NOMO-1 treated with dmso at 0.1 percent for 144 hours (cell line): Measurements from ENCODE around the gene PHKB.
"Not testable (repeated sequence)": the region's sequence is repeated elsewhere in the genome, so short reads cannot be mapped to it uniquely, and the experiment has no call there.

Source experiments
- DNase-seq: peaks from one replicate; lab custom pipeline; 2025; ENCODE audit not compliant: unreplicated experiment; lab: John Stamatoyannopoulos, UW

PHKB gene

DNA sequence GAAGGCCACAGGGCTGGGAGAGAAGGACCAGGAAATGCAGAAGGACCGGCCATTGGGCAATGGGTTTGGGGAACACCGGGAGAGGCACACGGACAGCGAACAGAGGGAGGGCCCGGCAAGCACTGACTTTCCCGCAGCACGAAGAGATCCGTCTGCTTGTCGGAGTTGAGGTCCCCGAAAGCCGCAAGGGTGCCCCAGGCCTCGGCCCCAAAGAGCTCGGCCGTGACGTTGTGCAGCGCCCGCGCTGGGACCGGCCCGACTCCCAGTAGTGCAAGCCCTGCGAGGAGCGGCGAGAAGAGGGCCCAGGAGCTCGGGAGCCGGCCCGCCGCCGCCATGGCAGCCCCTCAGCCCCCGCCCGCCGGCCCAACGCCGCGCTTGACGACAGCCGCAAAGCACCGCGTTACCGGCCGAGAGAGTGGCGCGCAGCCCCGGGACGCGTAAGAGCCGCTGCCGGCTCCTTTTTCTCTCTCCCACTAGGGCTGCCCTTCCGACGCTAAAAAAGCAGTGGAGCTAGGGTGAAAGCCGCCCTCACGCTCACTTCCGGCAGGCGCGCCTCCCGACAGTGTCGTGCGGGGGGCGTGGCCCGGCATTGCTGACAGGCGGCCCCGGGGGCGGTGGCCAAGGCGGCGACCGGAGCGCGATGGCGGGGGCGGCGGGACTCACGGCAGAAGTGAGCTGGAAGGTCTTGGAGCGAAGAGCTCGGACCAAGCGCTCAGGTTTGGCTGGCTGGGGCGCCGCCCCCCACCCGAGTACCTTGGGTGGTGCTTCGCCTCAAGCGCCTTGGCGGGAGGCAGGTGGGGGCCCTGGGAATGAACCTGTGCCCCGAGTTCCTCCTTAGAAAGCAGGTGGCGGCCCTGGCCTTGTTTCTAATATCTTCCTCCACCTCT, at the start of gene PHKB, which contains the start of gene ITFG1:
PHKB (plus strand) TSS at position 621 of the 887 bp plus-strand sequence; CDS start at position 641, 20 bp downstream.
ITFG1 (minus strand) TSS at position 353 of the 887 bp plus-strand sequence; CDS start at position 335, 18 bp downstream.
- peak; percentile 84 for DNase-seq

DNA sequence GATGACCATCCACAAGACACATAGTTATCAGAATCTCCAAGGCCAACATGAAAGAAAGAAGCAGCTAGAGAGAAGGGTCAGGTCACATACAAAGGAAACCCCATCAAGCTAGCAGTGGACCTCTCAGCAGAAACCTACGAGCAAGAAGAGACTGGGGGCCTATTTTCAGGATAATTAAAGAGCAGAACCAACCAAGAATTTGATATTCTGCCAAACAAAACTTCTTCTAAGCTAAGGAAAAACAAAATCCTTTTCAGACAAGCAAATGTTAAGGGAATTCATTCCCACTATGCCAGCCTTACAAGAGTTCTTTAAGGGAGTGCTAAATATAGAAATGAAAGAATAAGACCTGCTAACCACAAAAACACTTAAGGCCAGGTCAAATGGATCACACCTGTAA, 48.1 kb upstream of the PHKB start:
- no peak for DNase-seq

DNA sequence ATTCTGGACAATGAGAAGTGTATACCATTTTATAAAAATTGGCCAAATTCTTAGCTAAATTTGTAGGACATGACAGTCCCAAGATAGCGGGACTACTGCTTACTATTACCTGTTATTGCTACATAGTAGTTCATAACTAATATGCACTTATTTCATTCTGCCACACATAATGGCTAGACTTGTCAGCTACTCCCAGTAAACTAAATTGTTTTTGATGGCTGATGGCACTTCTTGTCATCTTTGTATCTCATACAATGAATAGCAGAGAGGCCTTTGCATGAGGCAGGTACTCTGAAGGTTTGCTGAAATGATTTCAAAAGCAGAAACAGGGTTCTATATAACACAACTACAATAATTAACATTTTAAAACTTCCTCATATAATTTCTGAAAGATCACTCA, 44.3 kb upstream of the PHKB start:
- DNase-seq = no peak

DNA sequence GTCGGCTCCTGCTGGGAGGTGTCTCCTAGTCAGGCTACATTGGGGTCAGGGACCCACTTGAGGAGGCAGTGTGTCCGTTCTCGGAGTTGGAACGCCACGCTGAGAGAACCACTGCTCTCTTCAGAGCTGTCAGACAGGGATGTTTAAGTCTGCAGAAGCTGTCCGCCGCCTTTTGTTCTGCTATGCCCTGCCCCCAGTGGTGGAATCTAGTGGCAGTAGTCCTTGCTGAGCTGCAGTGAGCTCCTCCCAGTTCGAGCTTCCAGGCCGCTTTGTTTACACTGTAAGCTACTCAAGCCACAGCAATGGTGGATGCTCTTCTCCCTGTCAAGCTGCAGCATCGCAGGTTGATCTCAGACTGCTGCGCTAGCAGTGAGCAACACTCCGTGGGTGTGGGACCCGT, 36.3 kb upstream of the PHKB start:
- DNase-seq = no peak

DNA sequence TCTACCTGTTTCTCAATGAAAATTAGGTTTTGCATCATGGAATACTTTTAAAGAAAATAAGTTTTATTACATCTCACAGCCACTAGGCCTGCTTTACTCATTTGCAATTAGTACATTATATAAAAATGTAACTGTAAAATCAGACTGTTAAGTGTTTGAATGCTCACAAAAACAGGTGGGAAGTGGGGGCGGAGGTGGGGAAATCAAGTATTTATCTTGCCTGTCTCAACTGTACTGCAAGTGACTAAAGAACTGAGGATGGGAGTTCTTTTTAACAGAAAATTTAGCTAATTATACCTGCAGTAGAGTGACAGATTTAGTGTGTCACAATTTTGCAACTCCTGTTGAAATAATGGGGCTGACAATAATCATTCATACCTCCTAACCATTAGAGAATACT, 34.3 kb upstream of the PHKB start:
- DNase-seq = no peak

DNA sequence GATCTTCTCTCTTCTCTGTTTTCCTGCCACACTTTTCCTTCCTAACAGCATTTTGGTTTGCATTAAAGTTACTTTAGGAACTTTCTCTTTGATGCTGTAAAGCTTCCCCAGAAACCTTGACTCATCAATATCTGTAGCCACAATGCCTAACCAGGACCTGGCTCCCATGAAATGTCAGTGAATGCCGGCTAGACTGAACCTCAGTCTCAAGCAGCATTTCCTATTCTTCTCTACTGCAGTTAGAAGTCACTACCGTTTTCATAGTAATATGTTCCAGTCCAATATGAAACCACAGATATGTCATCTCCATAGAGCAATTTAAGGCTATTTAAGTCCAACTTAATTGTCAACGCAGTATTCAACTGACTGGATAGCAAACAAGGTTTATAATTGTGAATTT, 29.2 kb upstream of the PHKB start:
- DNase-seq = no peak

DNA sequence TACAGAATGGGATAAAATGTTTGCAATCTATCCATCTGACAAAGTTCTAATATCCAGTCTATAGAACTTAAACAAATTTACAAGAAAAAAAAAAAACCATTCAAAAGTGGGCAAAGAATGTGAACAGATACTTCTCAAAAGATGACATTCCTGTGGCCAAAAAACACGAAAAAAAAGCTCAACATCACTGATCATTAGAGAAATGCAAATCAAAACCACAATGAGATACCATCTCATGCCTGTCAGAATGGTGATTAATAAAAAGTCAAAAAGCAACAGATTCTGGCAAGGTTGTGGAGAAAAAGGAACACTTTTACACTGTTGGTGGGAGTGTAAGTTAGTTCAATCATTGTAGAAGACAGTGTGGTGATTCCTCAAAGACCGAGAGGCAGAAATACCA, 26.9 kb upstream of the PHKB start:
- not testable (repeated sequence) for DNase-seq

DNA sequence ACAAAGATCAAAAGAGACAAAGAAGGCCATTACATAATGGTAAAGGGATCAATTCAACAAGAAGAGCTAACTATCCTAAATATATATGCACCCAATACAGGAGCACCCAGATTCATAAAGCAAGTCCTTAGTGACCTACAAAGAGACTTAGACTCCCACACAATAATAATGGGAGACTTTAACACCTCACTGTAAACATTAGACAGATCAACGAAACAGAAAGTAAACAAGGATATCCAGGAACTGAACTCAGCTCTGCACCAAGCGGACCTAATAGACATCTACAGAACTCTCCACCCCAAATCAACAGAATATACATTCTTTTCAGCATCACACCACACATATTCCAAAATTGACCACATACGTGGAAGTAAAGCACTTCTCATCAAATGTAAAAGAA, 21.1 kb upstream of the PHKB start:
- not testable (repeated sequence) for DNase-seq

DNA sequence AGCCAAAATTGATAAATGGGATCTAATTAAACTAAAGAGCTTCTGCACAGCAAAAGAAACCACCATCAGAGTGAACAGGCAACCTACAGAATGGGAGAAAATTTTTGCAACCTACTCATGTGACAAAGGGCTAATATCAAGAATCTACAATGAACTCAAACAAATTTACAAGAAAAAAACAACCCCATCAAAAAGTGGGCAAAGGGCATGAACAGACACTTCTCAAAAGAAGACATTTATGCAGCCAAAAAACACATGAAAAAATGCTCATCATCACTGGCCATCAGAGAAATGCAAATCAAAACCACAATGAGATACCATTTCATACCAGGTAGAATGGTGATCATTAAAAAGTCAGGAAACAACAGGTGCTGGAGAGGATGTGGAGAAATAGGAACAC, 18.2 kb upstream of the PHKB start:
- not testable (repeated sequence) for DNase-seq

DNA sequence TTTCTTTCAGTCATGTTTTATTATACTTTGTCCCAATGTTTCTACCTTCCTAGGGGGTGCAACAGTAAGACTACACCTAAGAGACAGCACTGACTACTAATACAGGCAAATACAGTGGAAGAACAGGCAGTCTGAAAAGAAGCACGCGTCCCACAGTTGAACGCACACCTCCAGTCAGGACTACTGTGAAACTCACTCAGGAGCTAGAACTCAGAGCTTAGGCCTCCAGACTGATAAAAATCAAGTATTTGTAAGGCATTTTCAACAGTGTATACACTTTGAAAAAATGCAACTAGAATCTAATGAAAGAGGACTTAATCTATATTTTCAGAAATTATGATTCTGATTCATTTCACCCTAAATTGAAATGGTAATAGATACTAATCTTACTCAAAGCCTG, 14.7 kb upstream of the PHKB start:
- DNase-seq = no peak

DNA sequence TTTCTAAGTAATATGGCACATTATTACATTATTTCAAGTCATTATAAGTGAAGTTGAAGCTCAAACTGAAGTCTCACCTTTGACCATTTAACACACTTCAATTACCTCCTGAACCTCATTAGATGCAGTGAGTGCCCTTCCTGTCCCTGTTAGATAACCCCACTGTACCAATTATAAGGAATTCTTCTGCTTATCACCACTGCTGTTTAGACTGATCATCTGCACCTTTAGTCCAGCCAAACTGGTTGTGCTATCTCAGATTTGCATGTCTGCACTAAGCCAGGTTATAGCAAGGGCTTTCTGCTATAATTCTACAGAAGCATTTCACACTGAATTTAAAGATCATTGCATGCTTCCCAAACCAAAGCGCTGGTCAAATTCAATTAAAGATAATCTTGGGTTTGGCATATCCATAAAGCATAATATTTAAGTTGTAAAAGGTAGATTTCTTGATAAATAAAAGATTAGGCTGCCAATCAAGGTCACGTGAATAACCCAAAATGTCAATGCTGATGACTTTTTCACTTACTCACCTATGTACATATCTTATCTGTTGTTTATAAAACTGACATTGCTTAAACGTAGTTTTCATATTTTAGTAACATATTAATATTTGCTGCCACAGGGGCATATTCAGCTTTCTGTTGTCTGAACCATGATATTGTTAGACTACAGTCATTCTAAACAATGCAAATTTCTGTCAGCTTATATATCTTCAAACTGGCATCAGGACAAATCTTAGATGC, 12.1 kb upstream of the PHKB start:
- no peak for DNase-seq

DNA sequence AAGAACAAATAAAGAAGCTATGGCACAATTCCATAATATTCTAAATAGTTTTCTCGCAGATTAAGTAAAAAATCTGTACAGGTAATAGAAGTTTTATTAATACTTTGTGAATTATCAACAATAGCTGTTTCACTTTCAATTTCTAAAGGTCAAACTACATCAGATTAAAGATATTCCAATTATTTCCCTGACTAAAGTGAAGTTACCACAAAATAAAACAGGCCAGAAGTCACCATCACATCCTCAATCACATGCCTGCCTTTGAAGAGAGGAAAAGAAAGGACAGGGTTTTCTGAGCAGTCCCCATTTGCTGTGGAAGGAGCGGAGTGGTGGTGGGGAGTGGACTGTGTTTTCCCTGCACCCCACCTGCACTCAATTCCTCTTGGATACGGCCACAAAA, 11.3 kb upstream of the PHKB start:
- DNase-seq = no peak

DNA sequence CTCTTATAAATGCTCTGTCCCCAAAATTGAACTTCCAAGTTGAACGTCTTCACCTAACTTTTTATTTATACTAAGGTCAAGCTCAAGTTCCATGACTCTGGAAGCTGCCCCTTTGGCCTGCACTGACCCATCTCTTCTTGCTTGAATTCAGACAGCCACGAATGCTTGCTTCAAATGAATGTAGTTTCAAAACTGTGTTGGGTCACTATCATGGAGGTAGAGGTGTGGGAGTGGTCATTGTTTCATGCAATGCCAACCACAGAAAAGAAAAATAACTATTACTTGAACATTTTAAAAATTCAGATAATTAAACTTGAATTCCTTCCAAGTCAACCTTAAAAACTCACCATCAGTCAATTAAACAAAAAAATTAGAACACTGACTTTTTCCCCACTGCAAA, 2.8 kb upstream of the PHKB start:
- no peak for DNase-seq

DNA sequence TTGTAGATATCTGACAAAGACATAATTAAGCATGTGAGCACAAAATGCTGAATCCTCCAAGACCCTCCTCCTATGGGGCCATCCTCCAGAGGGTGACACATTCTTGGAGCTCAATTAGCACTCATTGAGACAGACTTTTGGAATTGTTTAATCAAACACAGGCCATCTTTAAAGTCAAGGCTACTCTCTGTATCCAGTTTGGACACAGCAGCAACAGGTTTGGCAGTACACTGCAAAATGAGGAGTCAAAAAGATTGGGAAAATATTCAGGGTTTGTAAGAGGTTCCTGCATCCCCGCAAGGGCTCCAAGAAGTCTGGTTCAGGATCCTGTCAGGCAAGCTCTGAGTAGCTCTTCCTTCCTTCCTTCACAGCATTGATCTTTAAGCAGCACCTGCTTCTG, 1.5 kb upstream of the PHKB start:
- DNase-seq = no peak

DNA sequence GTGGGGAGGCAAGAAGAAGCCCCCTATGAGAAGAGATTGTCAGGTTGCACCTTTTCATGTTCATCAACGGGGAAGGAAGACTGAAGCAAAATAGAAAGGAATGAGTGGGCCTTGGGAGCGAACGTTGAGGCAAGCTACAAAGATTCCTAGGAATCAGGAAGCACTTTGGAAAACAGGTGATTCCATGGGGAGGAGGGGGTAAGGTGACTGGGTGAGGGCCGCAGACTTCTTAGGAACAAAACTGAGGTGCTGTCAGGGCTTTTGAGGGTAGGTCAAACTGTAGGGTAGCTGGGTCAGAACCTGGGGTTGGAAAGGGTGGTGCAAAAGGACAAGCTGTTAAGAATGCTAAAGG, 796 bp upstream of the PHKB start:
- no peak for DNase-seq

DNA sequence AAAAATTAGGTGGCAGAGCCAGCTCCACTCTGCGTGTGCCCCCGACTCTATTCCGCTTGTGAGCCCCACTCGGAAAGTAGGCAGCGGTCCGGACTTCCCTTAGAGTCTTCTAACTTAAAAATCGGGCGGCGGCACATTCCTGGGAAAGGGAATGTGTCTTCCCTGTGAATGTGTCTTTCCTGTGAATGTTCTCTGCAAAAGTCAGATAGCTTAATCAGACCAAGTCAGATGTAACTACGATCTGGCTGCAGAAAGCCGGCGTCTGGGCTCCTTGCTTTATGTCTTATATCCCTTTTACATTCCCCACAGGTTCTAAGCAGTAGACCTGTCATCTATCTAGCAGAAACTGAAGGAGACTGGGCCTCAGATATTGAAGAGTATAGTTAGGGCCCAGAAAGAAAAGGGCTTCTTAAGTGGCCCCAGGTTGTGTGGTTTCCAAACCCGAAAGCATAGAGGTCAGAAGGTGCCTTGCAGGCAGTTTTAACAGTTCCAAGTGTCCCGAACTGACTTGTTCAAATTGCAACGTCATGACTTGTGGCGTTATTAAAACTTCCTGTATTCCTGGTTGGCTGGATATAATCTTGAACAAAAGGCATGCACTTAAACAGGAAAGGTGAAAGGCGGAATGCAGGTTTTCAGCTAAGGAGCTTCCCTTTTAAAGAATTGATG, 601 bp downstream of the PHKB start:
- peak; percentile 38 for DNase-seq

DNA sequence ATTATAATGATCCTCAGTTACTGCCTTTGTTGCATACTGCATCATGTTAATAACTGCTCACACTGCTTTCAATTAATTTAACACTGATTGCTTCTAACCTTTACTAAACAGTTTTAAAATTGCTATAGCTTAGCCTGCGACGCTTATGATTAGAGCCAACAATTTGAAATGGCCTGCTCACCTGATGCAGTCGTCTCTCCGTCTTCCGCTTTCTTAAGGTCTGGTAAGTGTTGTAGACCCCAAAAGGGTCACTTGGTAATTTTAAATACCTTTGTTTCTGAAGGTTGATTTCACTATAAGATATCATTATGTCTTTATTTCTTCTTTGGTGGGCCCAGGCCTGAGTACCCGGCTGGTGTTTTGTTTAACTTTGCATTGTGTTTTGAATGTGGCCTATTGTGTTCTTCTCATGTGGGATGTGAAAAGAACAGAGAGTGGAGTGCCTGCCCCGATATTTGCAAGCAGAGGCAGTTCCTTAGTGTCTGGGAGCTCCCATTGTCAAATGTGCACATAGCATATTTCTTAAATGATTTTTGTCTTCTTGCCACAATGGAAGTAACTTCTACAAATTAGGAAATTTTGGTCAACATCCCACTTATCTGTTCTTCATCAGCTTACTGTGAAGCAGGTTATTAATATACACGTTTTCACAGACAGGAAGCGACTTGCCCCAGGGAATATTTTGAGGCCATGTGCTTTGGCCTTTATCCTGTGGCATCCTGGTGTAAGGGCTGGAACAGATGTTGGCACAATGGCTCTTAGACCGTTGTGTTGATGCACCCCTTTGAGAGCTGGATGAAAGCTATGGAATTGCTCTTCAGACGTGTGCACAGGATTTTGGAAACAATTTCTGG, 2.9 kb downstream of the PHKB start:
- no peak for DNase-seq

DNA sequence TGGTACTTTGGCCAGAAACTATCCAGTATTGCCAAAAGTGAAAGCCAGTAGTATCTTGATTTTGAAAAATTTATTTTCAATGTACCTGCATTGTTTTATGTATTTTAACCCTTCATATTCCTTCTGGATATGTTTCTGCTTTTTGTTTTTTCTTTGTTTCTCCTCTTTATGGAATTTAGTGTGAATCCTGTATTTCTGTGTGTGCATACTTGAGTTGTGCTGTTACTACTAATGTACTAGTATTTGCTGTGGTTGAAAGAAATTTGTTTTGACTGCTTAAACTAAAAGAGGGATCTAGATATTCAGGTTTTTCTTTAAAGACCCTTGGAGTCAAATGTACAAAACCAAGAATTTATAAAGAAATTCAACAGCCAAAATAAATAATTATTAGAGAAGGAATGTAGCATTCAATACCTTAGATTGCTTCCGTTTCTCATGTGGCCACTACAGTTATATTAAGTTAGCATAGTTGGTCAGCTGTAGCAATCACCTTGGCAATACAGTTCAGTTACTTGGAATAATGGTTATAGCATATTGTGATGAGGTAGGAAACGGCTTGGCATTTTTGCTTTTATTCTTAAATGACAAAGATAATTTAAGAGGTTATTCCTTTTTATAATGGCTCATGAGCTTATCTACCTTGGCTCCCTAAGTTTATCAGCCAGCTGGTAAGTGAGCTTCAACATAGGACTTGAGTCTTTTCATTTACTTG, 4.9 kb downstream of the PHKB start:
- no peak for DNase-seq

DNA sequence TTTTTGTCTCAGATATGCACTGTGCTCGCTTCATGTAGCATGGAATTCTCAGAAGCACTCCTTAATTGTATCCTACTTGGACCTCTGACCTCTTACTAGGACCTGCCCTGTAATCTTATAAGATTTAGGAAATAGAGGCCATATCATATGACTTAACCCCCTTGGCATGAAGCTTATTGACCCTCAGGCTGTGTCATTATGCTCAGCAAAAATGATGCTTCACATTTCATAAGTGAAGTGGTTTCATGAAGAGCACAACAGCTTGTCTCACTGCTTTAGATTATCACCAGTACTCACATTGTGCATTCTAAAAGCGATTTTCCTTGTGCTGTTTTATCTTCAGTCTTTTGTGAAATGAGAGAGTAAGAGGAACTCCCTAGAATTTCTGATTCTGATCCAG, 6.4 kb downstream of the PHKB start:
- DNase-seq = no peak

DNA sequence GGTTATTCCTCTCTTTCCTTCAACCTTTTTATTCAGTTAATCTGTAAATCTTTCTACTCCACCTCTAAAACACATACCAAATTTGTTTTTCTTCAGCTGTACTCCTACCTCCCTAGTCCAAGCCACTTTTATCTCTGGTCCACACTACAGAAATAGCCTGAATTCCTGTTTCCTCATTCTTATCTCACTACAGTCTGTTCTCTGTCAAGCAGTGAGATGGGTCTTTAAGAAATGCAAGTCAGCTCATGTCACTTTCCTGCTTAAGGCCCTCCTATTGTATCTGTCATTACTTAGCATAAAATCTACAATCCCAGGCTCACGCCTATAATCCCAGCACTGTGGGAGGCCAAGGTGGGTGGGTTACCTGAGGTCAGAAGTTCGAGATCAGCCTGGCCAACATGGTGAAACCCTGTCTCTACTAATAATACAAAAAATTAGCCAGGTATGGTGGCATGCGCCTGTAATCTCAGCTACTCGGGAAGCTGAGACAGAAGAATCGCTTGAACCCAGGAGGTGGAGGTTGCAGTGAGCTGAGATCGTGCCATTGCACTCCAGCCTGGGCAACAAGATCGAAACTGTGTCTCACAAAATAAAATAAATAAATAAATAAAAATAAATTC, 7.0 kb downstream of the PHKB start:
- not testable (repeated sequence) for DNase-seq
